ENCODE results near the gene PHLPP1. TPM values are rescaled to one million over a fixed set of nuclear protein-coding genes. Genes with fewer than 3 reads are reported as not detected.

PHLPP1 gene
- total and polyA plus RNA-seq, 2 donors (not counting 1 experiment from before 2014, with no cell fraction given) = 3.6 to 5.0 TPM

DNA sequence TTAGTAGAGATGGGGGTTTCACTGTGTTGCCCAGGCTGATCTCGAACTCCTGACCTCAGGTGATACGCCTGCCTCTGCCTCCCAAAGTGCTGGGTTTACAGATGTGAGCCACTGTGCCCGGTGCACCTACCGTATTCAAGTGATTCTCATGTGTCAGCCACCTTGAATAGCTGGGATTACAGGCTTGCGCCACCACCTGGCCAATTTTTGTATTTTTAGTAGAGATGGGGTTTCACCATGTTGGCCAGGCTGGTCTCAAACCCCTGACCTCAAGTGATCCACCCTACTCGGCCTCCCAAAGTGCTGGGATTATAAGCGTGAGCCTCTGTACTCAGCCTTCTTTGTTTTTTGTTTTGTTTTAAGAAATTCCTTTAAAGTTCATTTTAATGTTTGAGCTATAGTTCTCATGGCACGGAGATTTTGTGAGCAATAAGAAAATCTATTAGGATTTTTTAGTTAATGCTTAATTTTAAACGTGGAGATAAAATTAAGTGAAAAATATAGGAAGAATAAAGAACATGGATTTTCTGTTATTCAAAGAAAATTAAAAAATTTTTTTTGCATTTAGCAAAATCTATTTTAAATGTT lies 242.6 kb downstream of the PHLPP1 start:
- Histone ChIP-seq H3K9me3 (ENCODE audit: control insufficient read depth, insufficient read depth, low read depth, low read length) (no peaks in the 10 kb centered on the region), H3K27me3 (ENCODE audit: control insufficient read depth, insufficient read depth, low read length) (no peaks in the 10 kb centered on the region), H4K20me1 (ENCODE audit: control insufficient read depth, extremely low read depth, insufficient read depth, low read length) (no peaks in the 10 kb centered on the region), H3K4me1 (ENCODE audit: control insufficient read depth, extremely low read depth, insufficient read depth, low read length) (peaks cover 2% of the 10 kb centered on the region), H3K79me2 (ENCODE audit: control insufficient read depth, insufficient read depth, low read length) (no peaks in the 10 kb centered on the region), H2AFZ (ENCODE audit: low read length) (no peak overlapping the region), H3K27ac (ENCODE audit: insufficient read depth, low read length) (no peak overlapping the region), H3K4me2 (ENCODE audit: extremely low read depth, insufficient read depth, low read length) (no peak overlapping the region), H3K36me3 (ENCODE audit: control insufficient read depth, insufficient read depth, low read length) (no peaks in the 10 kb centered on the region), H3K9ac (ENCODE audit: insufficient read depth, low read length) (no peak overlapping the region), H3K4me3 (replicated peaks in 1 of 4; ENCODE audit: control extremely low read depth in 1 of 4, insufficient read depth in 1 of 4, low read depth in 3 of 4, low read length in 4 of 4) (no peak overlapping the region)
- TF ChIP-seq, protein P1, sequence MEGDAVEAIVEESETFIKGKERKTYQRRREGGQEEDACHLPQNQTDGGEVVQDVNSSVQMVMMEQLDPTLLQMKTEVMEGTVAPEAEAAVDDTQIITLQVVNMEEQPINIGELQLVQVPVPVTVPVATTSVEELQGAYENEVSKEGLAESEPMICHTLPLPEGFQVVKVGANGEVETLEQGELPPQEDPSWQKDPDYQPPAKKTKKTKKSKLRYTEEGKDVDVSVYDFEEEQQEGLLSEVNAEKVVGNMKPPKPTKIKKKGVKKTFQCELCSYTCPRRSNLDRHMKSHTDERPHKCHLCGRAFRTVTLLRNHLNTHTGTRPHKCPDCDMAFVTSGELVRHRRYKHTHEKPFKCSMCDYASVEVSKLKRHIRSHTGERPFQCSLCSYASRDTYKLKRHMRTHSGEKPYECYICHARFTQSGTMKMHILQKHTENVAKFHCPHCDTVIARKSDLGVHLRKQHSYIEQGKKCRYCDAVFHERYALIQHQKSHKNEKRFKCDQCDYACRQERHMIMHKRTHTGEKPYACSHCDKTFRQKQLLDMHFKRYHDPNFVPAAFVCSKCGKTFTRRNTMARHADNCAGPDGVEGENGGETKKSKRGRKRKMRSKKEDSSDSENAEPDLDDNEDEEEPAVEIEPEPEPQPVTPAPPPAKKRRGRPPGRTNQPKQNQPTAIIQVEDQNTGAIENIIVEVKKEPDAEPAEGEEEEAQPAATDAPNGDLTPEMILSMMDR (conservative IDR thresholded peaks at IDR 0.05 in 1 of 2, IDR thresholded peaks at IDR 0.05 in 1 of 2; ENCODE audit: low read depth in 1 of 2, low read length in 2 of 2) = peak; percentile 36 to 42
- TF ChIP-seq EZH2 (IDR thresholded peaks at IDR 0.05; ENCODE audit: low read length, missing control alignments) = no peak
- DNase-seq (ENCODE audit: low read depth in 2 of 2) = peak; percentile 26 to 49

GRCh38 chr18:62959481-62959880 lies 244.1 kb downstream of the PHLPP1 start:
- Histone ChIP-seq H4K20me1 (ENCODE audit: control insufficient read depth, extremely low read depth, insufficient read depth, low read length) (no peaks in the 10 kb centered on the region), H3K79me2 (ENCODE audit: control insufficient read depth, insufficient read depth, low read length) (no peaks in the 10 kb centered on the region), H3K27ac (ENCODE audit: insufficient read depth, low read length) (no peak overlapping the region), H3K4me3 (replicated peaks in 1 of 4; ENCODE audit: control extremely low read depth in 1 of 4, insufficient read depth in 1 of 4, low read depth in 3 of 4, low read length in 4 of 4) (no peak overlapping the region), H3K36me3 (ENCODE audit: control insufficient read depth, insufficient read depth, low read length) (no peaks in the 10 kb centered on the region), H3K27me3 (ENCODE audit: control insufficient read depth, insufficient read depth, low read length) (no peaks in the 10 kb centered on the region), H3K9ac (ENCODE audit: insufficient read depth, low read length) (no peak overlapping the region), H3K9me3 (ENCODE audit: control insufficient read depth, insufficient read depth, low read depth, low read length) (no peaks in the 10 kb centered on the region), H3K4me2 (ENCODE audit: extremely low read depth, insufficient read depth, low read length) (no peak overlapping the region), H3K4me1 (ENCODE audit: control insufficient read depth, extremely low read depth, insufficient read depth, low read length) (peaks cover 2% of the 10 kb centered on the region), H2AFZ (ENCODE audit: low read length) (no peak overlapping the region)
- no peak for TF ChIP-seq EZH2 (IDR thresholded peaks at IDR 0.05; ENCODE audit: low read length, missing control alignments)
- TF ChIP-seq, protein P1 (conservative IDR thresholded peaks at IDR 0.05 in 1 of 2, IDR thresholded peaks at IDR 0.05 in 1 of 2; ENCODE audit: low read depth in 1 of 2, low read length in 2 of 2) = no peak
- DNase-seq (ENCODE audit: low read depth in 2 of 2) = no peak

DNA sequence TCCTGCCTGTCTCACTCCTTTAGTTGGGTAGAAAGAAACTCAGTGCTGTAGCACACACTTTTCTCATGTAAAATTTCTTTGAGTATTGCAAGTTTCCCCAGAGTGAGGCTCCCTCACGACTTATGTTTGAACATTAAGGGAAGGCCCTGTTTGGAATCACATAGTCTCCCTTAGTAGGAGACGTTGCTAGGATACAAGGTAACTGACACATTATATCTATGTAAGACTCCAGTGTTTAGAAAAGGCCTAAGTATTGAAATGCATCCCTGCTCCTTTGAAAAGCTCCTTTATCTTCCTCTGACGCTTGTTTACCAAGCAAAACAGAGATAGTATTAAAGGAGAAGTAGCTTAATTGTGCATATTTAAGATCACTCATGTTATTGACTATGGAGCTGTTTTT lies 248.2 kb downstream of the PHLPP1 start:
- Histone ChIP-seq H4K20me1 (ENCODE audit: control insufficient read depth, extremely low read depth, insufficient read depth, low read length) (no peaks in the 10 kb centered on the region), H3K4me1 (ENCODE audit: control insufficient read depth, extremely low read depth, insufficient read depth, low read length) (peaks cover 2% of the 10 kb centered on the region), H3K79me2 (ENCODE audit: control insufficient read depth, insufficient read depth, low read length) (no peaks in the 10 kb centered on the region), H3K9ac (ENCODE audit: insufficient read depth, low read length) (no peak overlapping the region), H3K27me3 (ENCODE audit: control insufficient read depth, insufficient read depth, low read length) (no peaks in the 10 kb centered on the region), H3K27ac (ENCODE audit: insufficient read depth, low read length) (no peak overlapping the region), H3K4me2 (ENCODE audit: extremely low read depth, insufficient read depth, low read length) (no peak overlapping the region), H3K4me3 (replicated peaks in 1 of 4; ENCODE audit: control extremely low read depth in 1 of 4, insufficient read depth in 1 of 4, low read depth in 3 of 4, low read length in 4 of 4) (no peak overlapping the region), H2AFZ (ENCODE audit: low read length) (no peak overlapping the region), H3K9me3 (ENCODE audit: control insufficient read depth, insufficient read depth, low read depth, low read length) (no peaks in the 10 kb centered on the region), H3K36me3 (ENCODE audit: control insufficient read depth, insufficient read depth, low read length) (no peaks in the 10 kb centered on the region)
- DNase-seq (ENCODE audit: low read depth in 2 of 2) = no peak
- TF ChIP-seq EZH2 (IDR thresholded peaks at IDR 0.05; ENCODE audit: low read length, missing control alignments) = no peak
- TF ChIP-seq, protein P1 (conservative IDR thresholded peaks at IDR 0.05 in 1 of 2, IDR thresholded peaks at IDR 0.05 in 1 of 2; ENCODE audit: low read depth in 1 of 2, low read length in 2 of 2) = no peak
